GM18502 (cell line): ENCODE data around the gene CFAP70.
"Not testable (repeated sequence)": the region's sequence is repeated elsewhere in the genome, so short reads cannot be mapped to it uniquely, and the experiment has no call there.

Experiments used
- ATAC-seq: cut with Tn5 transposase; IDR thresholded peaks from one replicate; pipeline ENCODE4 v1.9.1; 2021; ENCODE audit warnings: mild to moderate bottlenecking; ENCODE audit not compliant: unreplicated experiment, poor library complexity

The CFAP70 gene

DNA sequence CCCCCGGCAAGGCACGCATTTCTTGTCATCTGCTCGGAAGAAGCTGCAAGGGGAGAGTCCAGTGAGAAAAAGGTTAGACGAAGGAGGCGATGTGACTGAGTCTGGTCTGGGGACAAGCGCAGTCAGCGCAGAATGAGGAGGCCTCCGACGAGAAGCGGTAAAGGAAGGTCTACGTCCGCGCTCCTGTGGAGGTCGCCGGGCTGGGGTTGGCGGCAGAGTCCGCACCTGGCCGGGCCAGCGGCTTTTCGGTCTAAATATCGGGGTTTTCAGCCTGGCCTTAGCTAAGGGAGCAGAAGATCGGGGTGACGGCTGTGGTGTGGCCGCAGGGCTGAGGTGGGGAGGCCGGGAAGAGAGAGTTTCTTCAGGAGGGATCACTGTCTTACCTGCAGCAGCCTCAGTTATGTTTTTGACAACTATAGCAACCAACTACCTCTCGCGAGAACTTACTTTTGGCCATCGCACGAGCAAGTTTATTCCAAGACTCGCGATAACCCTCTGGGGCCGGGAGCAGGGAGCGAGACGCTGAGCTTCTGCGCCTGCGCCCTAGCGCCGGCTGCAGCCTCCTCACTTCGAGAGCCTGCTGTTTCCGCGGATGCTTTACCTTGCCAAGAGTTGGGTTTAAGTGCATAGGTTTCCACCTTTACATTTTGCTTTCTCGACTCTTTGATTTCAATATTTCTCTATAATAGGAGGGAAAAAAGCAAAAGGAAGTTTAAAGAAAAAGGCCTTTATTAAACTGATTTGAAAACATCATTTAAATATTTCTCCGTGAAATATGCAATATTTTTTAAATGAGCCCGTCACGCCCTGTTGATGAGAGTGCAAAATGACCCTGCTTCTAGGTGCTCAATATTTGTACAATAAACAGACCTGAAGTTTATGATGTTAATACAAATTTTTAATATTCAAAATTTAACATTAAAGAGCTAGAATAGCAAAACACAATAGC is at the start of gene CFAP70:
CFAP70 (minus strand) TSS at position 534 of the 949 bp plus-strand sequence. CDS start 4,068 bp downstream, outside the sequence.
- peak; percentile 91 for ATAC-seq

DNA sequence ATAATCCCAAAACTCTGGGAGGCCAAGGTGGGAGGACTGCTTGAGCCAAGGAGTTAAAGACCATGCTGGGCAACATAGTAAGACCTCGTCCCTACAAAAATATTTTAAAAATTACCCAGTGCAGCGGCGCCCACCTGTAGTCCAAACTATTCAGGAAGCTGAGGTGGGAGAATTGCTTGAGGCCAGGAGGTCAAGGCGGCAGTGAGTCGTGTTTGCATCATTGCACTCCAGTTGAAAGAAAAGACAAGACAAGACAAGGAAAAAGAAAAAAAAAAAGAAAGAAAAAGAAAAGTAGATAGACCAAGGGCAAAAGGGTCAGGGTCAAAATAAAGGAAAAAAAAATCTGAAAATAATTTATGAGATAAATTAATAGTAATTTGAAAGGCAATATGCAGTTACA is 49.4 kb upstream of the CFAP70 start:
- ATAC-seq: no peak

DNA sequence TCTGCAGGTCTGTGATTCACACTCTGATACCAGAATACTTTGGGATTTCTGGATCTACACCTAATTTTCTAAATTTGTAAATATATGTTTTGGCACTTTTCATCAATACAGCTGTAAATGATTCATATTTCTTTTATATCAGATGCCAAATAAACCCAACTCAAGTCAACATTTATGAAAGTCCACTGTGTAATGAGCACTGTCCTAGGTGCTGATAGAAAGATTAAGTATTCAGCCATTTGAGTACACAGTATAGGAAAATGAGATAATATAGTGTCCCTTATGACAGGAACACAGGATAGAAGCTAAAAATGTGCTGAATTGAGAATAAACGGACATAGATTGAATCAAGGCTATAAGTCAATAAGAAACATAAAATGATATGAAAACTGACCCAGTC is 48.8 kb upstream of the CFAP70 start:
- ATAC-seq: no peak

DNA sequence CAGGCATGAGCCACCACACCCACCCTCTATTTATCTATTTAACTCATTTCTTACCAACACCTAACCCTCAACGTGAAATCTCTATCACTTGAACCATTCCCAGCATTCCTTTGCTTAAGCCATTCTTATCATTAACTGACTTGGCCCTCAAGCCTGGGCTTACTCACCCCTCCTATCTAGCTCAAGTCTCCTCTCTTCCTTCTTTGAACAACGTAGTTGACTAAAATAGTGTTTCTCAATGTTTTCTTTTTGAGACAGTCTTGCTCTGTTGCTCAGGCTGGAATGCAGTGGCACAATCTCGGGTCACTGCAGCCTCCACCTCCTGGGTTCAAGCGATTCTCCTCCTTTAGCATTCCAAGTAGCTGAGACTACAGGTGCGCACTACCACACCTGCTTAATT is 48.2 kb upstream of the CFAP70 start:
- ATAC-seq: no peak

DNA sequence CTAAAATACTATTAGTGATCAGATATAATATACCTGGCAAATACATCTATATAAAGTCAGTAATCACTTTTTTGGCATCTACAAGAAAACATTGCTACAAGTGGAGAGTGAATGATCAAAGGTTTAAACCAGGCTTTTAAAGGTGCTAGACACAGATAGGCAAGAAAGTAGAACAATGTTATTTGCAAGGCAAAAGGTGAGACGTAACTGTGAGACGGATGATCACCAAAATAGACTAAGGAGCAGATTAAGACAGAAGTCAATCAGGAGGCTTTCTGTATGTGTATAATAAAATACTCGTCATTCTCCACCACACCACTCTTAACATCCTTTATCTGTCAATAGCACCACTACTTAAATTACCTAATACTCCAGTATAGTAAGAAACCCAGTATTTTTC is 46.9 kb upstream of the CFAP70 start:
- no peak for ATAC-seq

DNA sequence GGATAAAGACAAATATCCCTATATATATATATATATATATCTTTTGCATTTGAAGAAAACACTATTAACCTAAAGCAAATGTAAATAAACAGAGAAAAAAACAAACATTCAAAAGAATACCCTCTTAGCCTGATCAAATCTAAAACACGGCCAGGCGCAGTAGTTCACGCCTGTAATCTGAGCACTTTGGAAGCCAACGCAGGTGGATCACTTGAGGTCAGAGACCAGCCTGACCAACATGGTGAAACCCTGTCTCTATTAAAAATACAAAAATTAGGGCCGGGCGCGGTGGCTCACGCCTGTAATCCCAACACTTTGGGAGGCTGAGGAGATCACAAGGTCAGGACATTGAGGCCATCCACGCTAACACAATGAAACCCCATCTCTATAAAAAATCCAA is 46.0 kb upstream of the CFAP70 start:
- no peak for ATAC-seq

DNA sequence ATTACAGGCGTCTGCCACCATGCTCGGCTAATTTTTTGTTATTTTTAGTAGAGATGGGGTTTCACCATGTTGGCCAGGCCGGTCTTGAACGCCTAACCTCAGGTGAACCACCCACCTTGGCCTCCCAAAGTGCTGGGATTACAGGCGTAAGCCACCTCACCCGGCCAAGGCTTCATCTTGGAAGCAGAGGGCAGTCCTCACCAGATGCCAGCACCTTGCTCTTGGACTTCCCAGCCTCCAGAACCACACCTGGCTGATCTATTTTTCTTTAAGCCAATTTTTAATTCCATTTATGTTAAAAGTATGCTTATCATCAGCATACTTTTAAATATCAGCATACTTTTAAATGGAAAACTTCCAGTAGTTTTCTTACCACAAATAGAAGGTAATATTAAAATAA is 43.0 kb upstream of the CFAP70 start:
- ATAC-seq: no peak

DNA sequence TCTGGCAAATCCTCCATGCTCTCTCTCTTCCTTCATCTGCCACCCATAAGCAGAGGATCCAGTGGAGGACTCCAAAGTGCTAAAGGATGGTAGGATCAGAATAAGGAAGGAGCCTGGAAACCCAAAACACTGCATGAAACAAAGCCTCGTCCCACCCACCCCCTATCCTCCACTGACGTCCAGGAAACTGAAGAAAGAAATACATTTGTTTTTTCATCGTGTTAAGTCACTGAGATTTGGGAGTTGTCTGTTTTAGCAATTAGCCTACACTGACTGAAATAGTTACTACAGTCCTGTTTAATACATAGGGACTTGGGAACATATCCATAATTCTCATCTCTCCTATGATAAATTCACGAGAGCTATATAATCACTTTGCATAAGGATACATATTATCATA is 40.4 kb upstream of the CFAP70 start:
- no peak for ATAC-seq

DNA sequence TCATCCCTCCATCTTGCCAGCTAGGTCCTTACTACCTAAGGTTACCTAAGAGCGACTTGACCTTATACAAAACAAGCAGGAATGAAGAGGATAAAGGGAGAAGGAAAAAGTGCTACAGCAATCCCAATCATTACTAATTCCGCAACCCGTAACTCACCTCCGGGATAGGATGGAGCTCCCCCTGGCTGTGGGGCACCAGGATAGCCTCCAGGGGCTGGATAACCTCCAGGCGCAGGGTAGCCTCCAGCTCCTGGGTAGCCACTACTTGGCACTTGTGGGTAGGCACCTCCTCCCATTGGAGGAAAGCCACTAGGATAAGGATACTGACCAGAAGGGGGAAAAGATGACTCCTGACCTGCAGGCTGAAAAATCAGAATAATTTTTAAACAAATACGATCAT is 39.4 kb upstream of the CFAP70 start:
- ATAC-seq: no peak

DNA sequence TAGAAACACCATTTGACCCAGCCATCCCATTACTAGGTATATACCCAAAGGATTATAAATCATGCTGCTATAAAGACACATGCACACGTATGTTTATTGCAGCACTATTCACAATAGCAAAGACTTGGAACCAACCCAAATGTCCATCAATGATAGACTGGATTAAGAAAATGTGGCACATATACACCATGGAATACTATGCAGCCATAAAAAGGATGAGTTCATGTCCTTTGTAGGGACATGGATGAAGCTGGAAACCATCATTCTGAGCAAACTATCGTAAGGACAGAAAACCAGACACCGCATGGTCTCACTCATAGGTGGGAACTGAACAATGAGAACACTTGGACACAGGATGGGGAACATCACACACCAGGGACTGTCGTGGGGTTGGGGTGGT is 35.7 kb upstream of the CFAP70 start:
- ATAC-seq: not testable (repeated sequence)

DNA sequence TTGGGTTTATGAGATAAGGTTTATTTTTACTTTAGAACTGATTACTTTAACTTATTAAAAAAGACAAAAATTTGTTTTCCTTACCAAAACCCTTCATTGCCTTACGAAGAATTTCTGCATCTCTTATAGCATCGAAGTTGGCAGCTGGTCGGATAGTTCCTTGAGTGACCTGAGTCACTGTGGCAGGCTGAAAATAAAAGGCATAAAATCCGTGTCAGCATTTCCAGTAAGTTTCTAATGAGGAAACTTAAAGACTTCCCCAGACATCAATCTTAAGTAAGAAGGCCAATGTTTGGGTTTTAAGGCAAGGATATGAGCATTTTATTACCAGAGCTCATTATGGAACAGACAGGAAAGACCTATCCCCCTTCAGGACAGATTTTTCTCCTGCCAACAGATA is 29.6 kb upstream of the CFAP70 start:
- no peak for ATAC-seq

DNA sequence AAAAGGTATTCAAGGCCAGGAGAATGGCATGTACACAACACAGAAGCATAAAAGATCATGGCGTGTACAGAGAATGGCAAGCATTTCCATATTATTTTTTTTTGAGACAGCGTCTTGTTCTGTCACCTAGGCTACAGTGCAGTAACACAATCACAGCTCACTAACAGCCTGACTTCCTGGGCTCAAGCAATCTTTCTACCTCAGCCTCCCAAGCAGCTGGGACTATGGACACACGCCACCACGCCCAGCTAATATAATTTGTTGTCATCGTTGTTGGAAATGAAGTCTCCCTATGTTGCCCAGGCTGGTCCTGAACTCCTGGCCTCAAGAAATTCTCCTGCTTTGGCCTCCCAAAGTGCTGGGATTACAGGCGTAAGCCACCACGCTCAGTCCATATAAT is 27.9 kb upstream of the CFAP70 start:
- no peak for ATAC-seq

DNA sequence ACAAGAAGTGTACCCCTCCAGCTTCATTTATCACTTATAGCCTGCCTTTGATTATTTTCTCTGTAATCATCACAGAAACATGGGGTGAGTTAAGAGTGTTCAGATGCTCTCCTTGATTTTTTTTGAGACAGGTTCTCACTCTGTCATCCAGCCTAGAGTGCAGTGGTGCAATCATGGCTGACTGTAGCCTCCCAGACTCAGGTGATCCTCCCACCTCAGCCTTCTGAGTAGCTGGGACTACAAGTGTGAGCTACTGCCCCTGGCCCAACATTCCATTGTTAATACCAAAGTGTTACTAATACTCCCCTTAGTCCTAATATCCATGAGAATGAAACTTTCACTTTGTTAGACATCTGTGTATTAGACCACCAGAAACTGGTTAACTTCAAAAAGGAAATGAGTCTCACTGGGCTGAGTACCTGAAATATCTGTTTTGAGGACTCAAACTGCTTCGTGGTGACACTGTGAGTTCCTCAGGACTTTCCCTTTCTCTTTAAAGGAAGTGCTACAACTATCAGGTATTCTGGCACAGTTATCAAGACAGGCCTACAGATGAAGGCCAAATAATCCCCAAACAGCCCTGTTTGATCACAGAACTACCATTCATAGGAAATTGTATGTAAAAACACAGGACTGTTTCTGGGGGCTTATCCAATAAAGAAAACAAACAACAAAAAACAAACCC is 20.5 kb upstream of the CFAP70 start:
- ATAC-seq: no peak

DNA sequence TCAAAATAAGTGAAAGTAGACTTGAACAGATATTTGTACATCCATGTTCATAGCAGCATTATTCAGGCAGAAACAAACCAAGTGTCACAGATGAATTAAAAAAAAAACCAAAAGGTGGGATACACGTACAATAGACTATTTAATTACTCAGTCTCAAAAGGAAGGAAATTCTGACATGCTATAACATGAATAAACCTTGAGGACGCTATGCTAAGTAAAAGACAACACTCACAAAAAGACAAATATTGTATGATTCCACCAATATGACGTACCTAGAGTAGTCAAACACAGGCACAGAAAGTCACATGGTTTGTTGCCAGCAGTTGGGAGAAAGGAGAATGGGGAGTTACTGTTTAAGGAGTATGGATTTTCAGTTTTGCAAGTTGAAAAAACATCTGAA is 18.0 kb upstream of the CFAP70 start:
- no peak for ATAC-seq

DNA sequence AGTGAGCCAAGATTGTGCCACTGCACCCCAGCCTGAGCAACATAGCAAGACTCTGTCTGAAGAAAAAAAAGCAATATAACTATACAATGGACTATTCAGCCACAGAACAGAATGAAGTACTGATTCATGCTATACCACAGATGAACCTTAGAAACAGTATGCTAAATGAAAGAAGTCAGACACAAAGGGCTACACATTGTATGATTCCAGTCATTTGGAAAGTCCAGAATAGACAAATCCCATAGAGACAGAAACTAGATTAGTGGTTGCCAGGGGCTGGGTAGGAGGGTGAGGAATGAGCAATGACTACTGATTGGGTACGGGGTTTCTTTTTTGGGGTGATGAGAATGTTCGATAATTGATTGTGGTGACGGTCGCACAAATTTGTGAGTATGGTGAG is 9.6 kb upstream of the CFAP70 start:
- ATAC-seq: no peak

DNA sequence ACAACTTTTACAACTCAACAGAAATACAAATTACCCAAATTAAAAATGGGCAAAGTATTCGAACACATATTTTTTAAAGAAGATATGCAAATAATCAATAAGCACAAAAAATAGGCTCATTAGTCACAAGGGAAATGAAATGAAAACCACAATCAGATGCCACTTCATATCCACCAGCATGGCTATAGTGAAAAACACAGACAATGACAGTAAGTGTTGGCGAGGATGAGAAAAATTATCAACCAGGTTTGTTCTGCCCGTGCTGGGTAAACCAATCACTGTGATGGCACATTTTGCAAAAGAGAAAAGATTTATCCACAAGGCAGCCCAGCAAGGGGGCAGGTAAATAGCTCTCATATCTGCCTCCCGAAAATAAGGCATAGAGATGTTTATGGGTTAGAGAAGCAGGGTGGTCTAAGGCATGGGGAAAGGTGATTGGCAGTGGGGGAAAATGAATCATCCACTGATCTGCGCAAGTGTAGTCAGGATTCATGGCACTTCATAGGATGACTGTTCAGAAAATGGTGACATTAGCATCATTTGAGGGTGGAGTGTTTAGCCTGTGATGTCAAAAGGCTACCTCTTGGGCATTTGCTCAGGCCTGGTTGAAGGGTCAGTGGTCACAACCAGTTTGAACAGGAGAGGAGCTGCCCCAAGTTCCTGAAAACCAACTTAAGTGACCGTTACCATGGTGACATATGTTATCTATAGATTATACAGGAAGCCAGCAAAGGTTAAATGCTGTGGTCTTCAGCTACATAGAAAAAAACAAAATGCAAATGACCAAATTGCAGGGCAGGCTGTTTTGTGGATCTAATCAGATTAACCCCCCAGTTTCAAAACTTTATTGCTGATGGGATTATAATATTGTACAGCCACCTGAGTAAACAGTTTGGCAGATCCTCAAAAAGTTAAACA is 8.0 kb upstream of the CFAP70 start:
- ATAC-seq: no peak

DNA sequence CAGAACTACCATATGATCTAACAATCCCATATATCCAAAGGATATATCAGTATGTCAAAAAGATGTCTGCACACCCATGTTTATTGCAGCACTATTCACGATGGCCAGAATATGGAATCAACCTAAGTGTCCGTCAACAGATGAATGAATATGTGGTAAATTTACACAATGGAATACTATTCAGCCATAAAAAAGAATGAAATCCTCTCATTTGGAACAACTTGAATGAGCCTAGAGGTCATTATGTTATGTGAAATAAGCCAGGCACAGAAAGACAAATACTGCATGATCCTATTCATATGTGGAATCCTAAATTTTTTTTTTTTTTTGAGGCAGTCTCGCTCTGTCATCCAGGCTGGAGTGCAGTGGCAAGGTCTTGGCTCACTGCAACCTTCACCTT is 6.3 kb upstream of the CFAP70 start:
- no peak for ATAC-seq

DNA sequence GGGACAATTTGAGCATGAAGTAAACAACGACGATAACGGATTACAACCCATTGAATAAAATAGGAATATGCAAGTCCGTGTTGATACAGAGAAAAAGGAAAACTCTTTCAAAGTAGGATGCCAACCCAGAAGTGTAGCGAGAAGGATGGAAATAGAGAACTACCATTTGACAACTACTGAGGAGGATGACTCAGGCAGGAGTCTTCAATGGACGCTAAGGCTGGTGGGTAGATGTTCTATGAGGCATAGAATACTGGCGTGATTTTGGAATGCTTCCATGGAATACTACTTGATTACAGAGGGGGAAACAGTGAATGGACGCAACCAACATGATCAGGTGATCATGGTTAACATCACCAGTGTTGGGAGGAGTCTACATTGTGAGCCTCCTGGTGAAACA is 828 bp upstream of the CFAP70 start:
- no peak for ATAC-seq

DNA sequence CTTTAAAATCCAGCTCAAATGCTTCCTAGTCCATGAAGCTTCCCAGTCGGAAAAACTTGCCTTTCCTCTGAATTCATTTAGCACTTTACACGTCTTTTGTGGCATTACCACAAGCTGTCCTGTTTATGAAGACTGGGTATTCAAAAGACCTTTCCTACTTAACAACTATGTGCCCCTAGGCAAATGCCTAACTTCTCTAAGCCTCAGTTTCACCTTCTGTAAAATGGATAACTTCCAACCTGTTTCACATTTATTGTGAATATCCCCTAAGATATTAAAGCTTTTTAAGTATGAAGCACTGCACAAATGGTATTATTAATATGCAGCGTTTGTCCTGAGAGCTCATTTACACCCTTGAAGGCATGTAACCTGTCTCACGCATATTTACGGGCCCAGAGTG is 843 bp downstream of the CFAP70 start:
- ATAC-seq: no peak

DNA sequence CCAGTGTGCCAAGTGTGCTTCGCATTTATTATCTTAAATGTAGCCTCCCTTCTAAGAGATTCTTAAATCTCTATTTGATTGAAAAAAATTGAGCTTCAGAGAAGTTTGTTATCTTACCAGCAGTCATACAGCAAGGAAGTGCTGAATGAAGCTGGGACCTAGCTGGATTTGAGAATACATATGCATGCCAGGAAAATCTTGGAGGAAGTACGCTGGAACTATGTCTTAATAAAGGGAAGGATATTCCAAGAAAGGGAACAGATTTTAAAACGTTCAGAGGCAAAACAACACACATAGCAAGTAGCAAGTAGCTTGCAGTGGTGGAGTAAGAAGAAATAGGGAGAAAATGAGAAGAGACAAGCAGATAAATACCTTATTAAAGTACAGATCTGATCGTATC is 1.5 kb downstream of the CFAP70 start:
- ATAC-seq: no peak

DNA sequence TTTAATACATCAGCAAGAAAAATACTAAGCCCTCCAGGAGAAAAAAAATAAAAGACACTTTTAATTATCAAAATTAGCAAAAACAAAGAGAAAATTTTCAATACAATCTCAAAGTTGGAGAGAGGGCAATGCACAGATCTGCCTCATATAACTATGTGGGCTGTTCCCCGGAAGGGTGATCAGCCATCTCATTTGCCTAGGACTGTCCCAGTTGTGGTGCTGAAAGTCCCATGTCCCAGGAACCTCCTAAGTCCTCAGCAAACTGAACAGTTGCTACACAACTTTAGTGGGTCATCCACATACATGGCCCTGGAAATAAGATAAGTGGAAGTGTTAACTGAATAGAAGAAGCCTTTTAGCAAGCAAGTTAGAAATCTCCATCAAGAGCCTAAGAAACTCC is 14.4 kb downstream of the CFAP70 start:
- ATAC-seq: no peak
